ENCODE results near the gene RSPH1.

DNA sequence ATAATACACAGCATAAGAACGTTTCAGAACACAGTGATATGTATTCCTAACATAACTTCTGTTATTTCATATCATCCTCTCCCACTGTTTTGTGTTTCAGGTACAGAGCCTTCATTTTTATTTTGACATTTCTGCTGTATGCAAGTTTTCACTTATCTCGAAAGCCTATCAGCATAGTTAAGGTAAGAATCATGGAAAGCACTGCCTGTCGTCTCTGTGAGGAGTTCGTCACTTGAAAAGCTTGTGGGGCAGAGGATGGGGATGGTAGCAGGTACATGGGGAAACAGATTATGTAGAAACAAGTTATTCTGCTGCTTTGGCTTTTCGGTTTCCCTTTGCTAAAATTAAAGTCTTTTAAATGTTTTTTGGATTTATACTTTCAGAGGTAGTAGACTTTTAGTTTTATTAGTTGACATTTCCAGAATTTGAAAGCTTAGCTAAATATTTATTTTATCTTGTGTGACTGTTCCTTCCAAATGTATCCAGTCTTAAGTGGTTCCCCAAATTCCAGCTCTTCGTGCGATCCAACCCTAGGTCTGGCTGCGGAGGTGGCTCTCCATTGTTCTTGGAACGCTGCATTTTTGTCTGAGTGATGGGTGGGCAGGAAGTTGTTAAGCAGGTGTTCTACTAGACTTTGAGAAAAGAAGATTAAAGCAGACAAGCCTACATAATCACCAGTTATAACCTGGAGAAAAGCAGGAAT is 29.8 kb upstream of the RSPH1 start:
- TF ChIP-seq, protein P1, sequence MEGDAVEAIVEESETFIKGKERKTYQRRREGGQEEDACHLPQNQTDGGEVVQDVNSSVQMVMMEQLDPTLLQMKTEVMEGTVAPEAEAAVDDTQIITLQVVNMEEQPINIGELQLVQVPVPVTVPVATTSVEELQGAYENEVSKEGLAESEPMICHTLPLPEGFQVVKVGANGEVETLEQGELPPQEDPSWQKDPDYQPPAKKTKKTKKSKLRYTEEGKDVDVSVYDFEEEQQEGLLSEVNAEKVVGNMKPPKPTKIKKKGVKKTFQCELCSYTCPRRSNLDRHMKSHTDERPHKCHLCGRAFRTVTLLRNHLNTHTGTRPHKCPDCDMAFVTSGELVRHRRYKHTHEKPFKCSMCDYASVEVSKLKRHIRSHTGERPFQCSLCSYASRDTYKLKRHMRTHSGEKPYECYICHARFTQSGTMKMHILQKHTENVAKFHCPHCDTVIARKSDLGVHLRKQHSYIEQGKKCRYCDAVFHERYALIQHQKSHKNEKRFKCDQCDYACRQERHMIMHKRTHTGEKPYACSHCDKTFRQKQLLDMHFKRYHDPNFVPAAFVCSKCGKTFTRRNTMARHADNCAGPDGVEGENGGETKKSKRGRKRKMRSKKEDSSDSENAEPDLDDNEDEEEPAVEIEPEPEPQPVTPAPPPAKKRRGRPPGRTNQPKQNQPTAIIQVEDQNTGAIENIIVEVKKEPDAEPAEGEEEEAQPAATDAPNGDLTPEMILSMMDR (conservative IDR thresholded peaks at IDR 0.05; ENCODE audit: low read depth, low read length): no peak
- TF ChIP-seq EZH2phosphoT487 (IDR thresholded peaks at IDR 0.05; ENCODE audit: borderline replicate concordance, low read length): no peak
- TF ChIP-seq EZH2 (IDR thresholded peaks at IDR 0.05; ENCODE audit: low read length, unreplicated experiment): no peak
